Neural progenitor cell (in vitro differentiated cells): ENCODE results near the gene HSP90B1.

Source experiments
- CTCF ChIP-seq: fragments of 200-600 bp; sonication (generic); IDR thresholded peaks from 2 replicates; pipeline ENCODE4 v1.5.1; 2017; ENCODE audit warnings: antibody characterized with exemption, mild to moderate bottlenecking
- EZH2 ChIP-seq: fragments of 200-600 bp; sonication (generic); IDR thresholded peaks from 2 replicates; pipeline ENCODE4 v1.6.1; 2017; ENCODE audit warnings: antibody characterized with exemption, mild to moderate bottlenecking, moderate library complexity
- EZH2phosphoT487 ChIP-seq: fragments of 200-600 bp; sonication (generic); IDR thresholded peaks from 2 replicates; pipeline ENCODE4 v1.6.1; 2017; ENCODE audit warnings: antibody characterized with exemption

- no peak for TF ChIP-seq CTCF
- TF ChIP-seq EZH2phosphoT487 = no peak
- TF ChIP-seq EZH2 = no peak
These were observed 22.0 kb upstream of the HSP90B1 start for GRCh38 chr12:103908246-103908541.
